ENCODE results near the gene RFLNA. TPM values are rescaled to one million over a fixed set of nuclear protein-coding genes. Genes with fewer than 3 reads are reported as not detected.

RFLNA gene
- total RNA-seq, 4 donors from 2014 or later = 3.9 to 13.7 TPM; not detected in 2

GRCh38 chr12:124303579-124304313, 8.9 kb downstream of the RFLNA start:
- DNase-seq = no peak

GRCh38 chr12:124304314-124304790, 9.5 kb downstream of the RFLNA start:
- intact Hi-C loops (cut with DNase I; ENCODE audit: low total_unique reads) = no loop called here
- DNase-seq = no peak
- H3K27me3 ChIP-seq = no peaks in the 10 kb centered on the region
- no peak overlapping the region for H3K4me3 ChIP-seq
- TF ChIP-seq POLR2A (IDR thresholded peaks at IDR 0.05) (no peak), CTCF (IDR thresholded peaks at IDR 0.05) (no peak)
- no peaks in the 10 kb centered on the region for H3K4me1 ChIP-seq
- no peaks in the 10 kb centered on the region for H3K36me3 ChIP-seq
- no peak overlapping the region for H3K27ac ChIP-seq
- no peaks in the 10 kb centered on the region for H3K9me3 ChIP-seq

More at GRCh38 chr12:124303579-124304313, 8.9 kb downstream of the RFLNA start:
- no peaks in the 10 kb centered on the region for H3K9me3 ChIP-seq
- no peak overlapping the region for H3K4me3 ChIP-seq
- no peaks in the 10 kb centered on the region for H3K4me1 ChIP-seq
- intact Hi-C loops (cut with DNase I; ENCODE audit: low total_unique reads) = no loop called here
- no peak for TF ChIP-seq CTCF (IDR thresholded peaks at IDR 0.05)
- no peak for TF ChIP-seq POLR2A (IDR thresholded peaks at IDR 0.05)
- H3K36me3 ChIP-seq = no peaks in the 10 kb centered on the region
- no peaks in the 10 kb centered on the region for H3K27me3 ChIP-seq
- no peak overlapping the region for H3K27ac ChIP-seq

GRCh38 chr12:124305136-124305535, 10.2 kb downstream of the RFLNA start:
- Histone ChIP-seq H3K27me3 (no peaks in the 10 kb centered on the region), H3K9me3 (no peaks in the 10 kb centered on the region), H3K4me1 (no peaks in the 10 kb centered on the region), H3K4me3 (no peak overlapping the region), H3K27ac (no peak overlapping the region), H3K36me3 (no peaks in the 10 kb centered on the region)
- DNase-seq = no peak
- intact Hi-C loops (cut with DNase I; ENCODE audit: low total_unique reads) = no loop called here
- TF ChIP-seq POLR2A (IDR thresholded peaks at IDR 0.05) = no peak
- TF ChIP-seq CTCF (IDR thresholded peaks at IDR 0.05) = no peak

GRCh38 chr12:124305776-124306685, 11.1 kb downstream of the RFLNA start:
- Histone ChIP-seq H3K27ac (no peak overlapping the region), H3K4me3 (no peak overlapping the region), H3K4me1 (no peaks in the 10 kb centered on the region), H3K36me3 (no peaks in the 10 kb centered on the region), H3K9me3 (no peaks in the 10 kb centered on the region), H3K27me3 (no peaks in the 10 kb centered on the region)
- DNase-seq = no peak
- TF ChIP-seq POLR2A (IDR thresholded peaks at IDR 0.05) = no peak
- TF ChIP-seq CTCF (IDR thresholded peaks at IDR 0.05) = no peak
- intact Hi-C loops (cut with DNase I; ENCODE audit: low total_unique reads) = no loop called here

Data from uterus (tissue), 4 donors.